MV-4-11 (cell line): Measurements from ENCODE around the gene NOD1.
"Not testable (repeated sequence)": the region's sequence is repeated elsewhere in the genome, so short reads cannot be mapped to it uniquely, and the experiment has no call there.

ENCODE experiments used
- DNase-seq: peaks from one replicate; lab custom pipeline; 2025; lab: John Stamatoyannopoulos, UW

The NOD1 gene

GRCh38 chr7:30447466-30447865, 31.1 kb downstream of the NOD1 start:
- DNase-seq: no peak

- DNase-seq: no peak
Measured at GRCh38 chr7:30446266-30446665, 32.3 kb downstream of the NOD1 start.

GRCh38 chr7:30445770-30446169, 32.8 kb downstream of the NOD1 start:
- DNase-seq: peak; percentile 95

GRCh38 chr7:30437823-30438574, 40.6 kb downstream of the NOD1 start:
- DNase-seq: no peak

GRCh38 chr7:30436518-30436917, 42.1 kb downstream of the NOD1 start:
- no peak for DNase-seq

- no peak for DNase-seq
Measured at GRCh38 chr7:30436046-30436445, 42.5 kb downstream of the NOD1 start.

- DNase-seq: peak; percentile 89
Measured at GRCh38 chr7:30434140-30434799, 44.3 kb downstream of the NOD1 start.

- DNase-seq: no peak
Measured at GRCh38 chr7:30433506-30433905, 45.1 kb downstream of the NOD1 start.

- DNase-seq: peak; percentile 89
Measured at GRCh38 chr7:30433082-30433481, 45.5 kb downstream of the NOD1 start.

- DNase-seq: peak; percentile 82
Measured at GRCh38 chr7:30430777-30431176, 47.8 kb downstream of the NOD1 start.

GRCh38 chr7:30430276-30430675, 48.3 kb downstream of the NOD1 start:
- DNase-seq: peak; percentile 30

GRCh38 chr7:30429156-30429530, 49.4 kb downstream of the NOD1 start:
- peak; percentile 59 for DNase-seq

GRCh38 chr7:30428246-30429155, 50.1 kb downstream of the NOD1 start:
- DNase-seq: peak; percentile 88

GRCh38 chr7:30427296-30428070, 51.1 kb downstream of the NOD1 start:
- peak; percentile 56 for DNase-seq

- DNase-seq: no peak
Measured at GRCh38 chr7:30424506-30424905, 54.1 kb downstream of the NOD1 start.

GRCh38 chr7:30423788-30424505, 54.6 kb downstream of the NOD1 start:
- no peak for DNase-seq

- no peak for DNase-seq
Measured at GRCh38 chr7:30422922-30423321, 55.7 kb downstream of the NOD1 start.

- DNase-seq: no peak
Measured at GRCh38 chr7:30421647-30422196, 56.9 kb downstream of the NOD1 start.

- no peak for DNase-seq
Measured at GRCh38 chr7:30420662-30421061, 57.9 kb downstream of the NOD1 start.

GRCh38 chr7:30420080-30420479, 58.5 kb downstream of the NOD1 start:
- not testable (repeated sequence) for DNase-seq

GRCh38 chr7:30413864-30414263, 64.7 kb downstream of the NOD1 start:
- DNase-seq: no peak
